ENCODE measurements around the gene ATR.
"Not testable (repeated sequence)": the region's sequence is repeated elsewhere in the genome, so short reads cannot be mapped to it uniquely, and the experiment has no call there.

ATR gene

DNA sequence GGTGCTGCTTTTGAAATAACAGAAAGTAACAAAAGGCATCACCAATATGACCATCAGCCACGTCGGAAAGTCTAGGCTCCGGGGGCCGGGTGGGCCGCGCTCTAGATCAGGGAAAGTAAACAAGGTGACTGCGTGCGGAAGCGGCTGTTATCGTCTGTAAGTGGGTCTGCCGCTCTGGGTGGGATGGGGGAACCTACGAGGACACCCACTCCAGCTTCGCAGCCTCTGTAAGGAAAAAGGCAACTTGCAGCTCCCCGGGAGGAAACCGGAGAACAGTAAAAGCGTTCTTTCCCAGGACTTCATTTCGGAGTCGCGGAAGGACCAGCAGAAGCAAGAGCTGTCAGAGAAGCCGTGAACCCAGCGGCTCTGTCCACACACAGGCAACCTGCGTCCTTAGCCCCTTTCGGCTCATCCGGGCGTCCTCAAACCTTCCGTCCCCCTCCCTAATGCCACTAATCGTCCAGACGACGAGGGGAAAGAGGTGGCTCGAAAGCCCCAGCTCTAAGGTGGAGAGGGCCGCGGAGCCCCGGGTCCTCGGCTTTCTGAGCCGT lies 131.2 kb downstream of the ATR start:
- peak; percentile 57 for DNase-seq

DNA sequence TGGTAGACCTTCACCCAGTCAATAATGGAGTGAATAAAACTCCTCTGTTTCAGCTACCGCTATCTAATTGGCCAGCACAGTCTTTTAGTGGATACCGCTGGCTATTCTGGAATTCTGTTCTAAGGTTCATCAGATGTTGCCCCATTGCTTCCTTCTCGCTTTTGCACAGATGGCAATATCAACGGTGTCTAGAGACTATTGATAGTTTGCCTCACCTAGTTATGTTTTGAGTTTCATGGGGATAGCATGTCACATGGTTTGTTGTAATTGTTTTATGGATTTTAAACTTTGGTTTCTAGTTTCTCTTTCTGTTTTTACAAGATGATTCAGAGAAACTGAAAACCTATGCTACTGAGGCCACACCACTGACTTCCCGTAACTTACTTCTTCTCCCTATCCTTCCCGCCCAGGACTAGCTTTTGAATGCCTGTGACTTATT lies 132.7 kb downstream of the ATR start:
- no peak for DNase-seq

DNA sequence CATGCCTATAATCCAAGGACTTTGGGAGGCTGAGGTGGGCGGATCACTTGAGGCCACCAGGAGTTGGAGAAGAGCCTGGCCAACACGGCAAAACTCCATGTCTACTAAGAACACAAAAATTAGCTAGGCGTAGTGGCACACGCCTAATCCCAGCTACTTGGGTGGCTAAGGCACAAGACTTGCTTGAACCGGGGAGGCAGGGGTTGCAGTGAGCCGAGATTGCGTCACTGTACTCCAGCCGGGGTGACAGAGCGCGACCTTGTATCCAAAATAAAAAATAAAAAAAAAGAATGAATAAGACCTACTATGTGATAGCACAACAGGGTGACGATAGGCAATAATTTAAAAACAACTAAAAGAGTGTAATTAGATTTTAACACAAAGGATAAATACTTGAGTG lies 134.2 kb downstream of the ATR start:
- no peak for DNase-seq

DNA sequence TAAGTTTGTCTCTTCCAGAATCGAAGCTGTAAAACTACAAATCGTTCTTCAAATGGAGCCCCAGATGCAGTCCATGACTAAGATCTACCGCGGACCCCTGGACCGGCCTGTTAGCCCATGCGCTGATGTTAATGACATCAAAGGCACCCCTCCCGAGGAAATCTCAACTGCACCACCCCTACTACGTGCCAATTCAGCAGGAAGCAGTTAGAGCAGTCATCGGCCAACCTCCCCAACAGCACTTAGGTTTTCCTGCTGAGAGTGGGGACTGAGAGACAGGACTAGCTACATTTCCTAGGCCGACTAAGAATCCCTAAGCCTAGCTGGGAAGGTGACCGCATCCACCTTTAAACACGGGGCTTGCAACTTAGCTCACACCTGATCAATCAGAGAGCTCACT lies 135.5 kb downstream of the ATR start:
- not testable (repeated sequence) for DNase-seq

DNA sequence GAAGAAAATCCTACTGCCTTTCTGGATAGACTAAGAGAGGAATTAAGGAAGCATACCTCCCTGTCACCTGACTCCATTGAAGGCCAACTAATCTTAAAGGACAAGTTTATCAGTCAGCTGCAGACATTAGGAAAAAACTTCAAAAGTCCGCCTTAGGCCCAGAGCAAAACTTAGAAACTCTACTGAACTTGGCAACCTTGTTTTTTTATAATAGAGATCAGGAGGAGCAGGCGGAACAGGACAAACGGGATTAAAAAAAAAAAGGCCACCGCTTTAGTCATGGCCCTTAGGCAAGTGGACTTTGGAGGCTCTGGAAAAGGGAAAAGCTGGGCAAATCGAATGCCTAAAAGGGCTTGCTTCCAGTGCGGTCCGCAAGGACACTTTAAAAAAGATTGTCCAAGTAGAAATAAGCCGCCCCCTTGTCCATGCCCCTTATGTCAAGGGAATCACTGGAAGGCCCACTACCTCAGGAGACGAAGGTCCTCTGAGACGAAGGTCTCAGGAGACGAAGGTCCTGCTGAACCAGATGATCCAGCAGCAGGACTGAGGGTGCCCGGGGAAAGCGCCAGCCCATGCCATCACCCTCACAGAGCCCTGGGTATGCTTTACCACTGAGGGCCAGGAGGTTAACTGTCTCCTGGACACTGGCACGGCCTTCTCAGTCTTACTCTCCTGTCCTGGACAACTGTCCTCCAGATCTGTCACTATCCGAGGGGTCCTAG lies 138.9 kb downstream of the ATR start:
- not testable (repeated sequence) for DNase-seq

DNA sequence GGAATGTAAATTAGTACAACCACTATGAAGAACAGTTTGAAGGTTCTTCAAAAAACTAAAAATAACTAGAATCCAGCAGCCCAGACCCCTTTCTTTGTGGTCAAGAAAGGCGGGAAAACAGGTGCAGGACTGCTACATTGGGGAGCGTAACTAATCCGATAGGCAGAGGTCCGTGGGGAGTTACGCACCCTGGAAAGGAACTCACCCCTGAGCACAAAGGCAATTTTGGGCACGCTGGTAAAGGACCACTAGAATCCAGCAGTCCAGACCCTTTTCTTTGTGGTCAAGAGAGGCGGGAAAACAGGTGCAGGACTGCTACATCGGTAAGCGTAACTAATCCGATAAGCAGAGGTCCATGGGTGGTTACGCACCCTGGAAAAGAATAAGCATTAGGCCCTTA lies 140.4 kb downstream of the ATR start:
- not testable (repeated sequence) for DNase-seq

DNA sequence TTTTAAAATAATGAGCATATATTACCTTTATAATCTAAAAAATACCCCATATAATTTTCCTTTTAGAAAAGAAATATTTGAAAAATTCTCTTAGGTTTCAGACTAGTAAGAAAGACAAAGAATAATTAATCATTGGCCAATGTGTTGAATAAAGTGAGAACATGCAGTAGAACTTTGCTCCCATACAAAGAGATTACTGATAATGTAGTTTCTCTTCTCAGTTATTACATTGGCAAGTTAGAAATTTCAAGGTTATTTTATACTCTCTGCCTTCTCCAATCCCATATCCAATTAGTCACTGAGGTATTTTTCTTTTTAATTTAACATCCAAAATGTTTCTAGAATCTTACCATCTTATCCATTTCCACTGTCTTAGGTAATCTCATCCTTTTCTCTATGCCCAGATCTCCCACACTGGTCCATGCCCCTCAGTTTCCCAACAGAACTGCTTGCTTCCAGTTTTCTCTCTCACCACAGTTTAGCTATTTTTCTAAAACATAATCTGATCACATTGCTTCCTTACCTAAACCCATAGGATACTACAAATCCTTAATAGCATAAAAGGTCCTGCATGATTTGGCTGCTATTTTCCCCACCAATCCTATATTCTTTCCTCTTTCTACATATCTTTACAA lies 141.5 kb downstream of the ATR start:
- DNase-seq = no peak

DNA sequence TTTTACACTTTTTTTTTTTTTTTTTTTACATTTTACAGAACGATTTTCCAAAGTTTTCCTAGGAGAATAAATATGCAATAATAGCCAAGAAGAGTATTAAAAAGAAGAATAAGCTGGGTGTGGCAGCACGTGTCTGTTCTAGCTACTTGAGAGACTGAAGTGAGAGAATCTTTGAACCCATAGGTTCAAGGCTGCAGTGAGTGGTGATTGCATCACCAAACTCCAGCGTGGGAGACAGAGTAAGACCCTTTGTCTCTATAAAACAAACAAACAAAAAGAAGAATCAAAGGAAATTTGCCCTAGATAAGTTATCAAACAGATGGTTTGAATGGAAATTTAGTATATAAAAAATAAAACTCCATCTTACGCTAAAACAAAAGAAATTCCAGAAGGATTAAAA lies 144.0 kb downstream of the ATR start:
- no peak for DNase-seq

DNA sequence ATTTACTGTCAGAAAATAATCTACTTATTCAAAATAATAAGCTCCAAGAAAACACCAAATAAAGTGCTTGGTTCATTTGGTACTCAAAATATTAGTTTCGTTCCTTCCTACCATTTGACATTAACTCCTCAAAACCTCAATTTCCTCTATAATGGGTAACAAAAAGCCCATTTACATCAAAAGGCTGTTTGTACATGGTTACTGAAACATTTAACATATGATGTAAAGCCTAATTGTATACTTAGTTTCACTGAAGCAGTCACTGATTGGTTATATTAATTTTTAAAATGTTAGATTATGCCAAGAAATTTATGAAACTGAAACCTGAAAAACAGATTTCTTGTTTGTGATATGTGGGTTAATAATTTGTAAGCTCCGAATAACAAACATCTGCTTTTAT lies 145.4 kb downstream of the ATR start:
- no peak for DNase-seq

DNA sequence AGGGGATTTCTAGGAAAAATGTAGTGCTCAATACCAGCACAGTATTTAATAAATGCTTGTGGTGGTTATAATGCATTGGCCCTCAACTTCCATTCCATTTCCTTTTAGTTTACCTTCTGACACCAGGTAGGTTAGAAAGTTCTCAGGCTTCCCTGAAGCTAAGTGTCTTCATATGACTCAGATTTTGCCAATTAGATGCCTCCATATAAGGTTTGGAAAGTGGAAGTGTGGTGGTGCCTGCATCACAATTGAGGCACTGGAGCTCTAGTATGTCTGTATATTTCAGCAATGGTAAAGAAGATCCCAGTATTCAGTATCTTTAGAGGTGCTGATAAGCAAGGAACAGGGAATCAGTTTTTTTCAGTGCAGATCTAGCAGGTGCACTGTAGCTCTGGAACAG lies 149.0 kb downstream of the ATR start:
- DNase-seq = no peak

DNA sequence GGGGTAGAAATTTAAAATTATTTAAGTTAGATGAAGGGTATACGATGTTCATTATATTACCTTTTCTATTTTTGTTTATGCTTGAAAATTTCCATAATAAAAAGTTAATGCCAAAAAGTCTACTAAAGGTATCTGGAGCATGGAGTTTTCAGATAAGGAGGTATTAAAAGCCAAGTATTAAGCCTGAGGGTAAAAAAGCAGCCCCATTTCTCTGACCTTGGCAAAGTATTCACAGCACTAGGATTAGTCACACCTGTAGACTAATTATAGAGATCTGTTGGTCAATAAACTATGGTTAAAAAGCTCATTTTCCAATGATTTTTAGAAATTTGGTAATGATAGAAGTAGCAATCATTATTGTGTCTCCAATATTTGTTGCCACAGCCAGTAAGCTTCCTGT lies 153.8 kb downstream of the ATR start:
- no peak for DNase-seq

DNA sequence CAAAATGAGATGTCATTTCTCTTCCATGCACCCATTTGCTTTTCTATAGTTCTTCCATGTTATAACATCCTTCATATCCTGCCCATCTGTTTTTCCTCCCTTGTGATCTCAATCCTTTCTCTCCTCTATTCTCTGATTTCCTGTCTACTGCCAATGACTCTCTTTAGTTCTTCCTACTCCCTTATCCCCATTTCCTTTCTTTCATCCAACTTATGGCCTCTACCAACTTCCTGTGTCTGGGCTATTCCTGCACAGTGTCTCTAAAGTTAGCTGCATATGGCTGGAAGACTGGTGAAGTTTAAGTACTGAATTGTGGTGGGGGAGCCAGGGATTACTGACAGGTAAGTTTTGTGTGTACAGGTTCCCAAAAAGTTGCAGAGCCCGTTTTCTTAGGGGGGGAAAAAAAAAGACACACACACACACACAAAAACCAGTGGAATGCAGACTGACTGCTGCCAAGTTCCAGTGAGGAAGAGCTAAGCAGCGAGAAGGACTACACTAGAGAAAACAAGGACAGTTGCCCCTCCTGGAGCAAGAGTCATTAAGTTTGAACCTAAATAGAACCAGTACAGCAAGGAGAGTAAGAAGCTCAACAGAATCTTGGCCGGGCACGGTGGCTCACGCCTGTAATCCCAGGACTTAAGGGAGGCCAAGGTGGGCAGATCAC lies 159.5 kb downstream of the ATR start:
- no peak for DNase-seq

DNA sequence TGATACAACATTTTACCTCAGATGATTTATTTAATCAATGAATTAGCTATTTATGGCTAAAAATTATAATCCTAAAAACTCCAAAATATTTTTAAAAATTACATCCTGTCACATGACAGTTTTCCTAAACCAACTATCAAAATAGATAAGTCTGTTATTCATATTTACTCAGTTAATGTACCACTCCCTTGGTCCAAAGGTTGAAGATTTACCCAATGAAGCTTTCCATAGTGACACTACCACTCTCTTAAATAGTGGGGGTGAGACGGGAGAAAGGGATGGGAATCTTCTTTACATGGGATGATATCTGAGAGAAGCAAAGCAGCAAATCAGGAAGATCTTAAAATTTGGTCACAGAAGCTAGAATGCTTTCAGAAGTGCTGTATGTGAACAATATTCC lies 161.2 kb downstream of the ATR start:
- no peak for DNase-seq

DNA sequence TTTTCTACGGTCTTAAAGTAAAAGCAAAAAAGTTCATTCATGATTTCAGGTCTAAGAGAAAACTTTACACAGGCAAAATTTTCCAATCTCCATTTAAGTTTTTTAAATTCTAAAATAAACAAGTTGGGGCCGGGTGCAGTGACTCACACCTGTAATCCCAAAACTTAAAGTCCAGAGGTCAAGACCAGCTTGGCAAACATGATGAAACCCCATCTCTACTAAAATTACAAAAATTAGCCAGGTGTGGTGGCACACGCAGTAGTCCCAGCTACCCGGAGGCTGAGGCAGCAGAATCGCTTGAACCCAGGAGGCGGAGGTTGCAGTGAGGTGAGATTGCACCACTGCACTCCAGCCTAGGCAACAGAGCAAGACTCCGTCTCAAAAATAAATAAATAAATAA lies 178.0 kb downstream of the ATR start:
- DNase-seq = not testable (repeated sequence)

All from NCI-H524 treated with DMSO at 0.1 percent for 48 hours (cell line).